GM12872 (cell line): ENCODE results near the gene CUX1.

Source experiments
- CTCF ChIP-seq: IDR thresholded peaks from 3 replicates; pipeline ENCODE4 v1.5.1; 2011; ENCODE audit warnings: low read depth, mild to moderate bottlenecking, low read length, moderate library complexity; ENCODE audit not compliant: insufficient read depth

Gene CUX1

GRCh38 chr7:102093599-102094315 is 276.3 kb downstream of the CUX1 start:
- no peak for TF ChIP-seq CTCF

GRCh38 chr7:102094316-102094650 is 276.9 kb downstream of the CUX1 start:
- no peak for TF ChIP-seq CTCF

GRCh38 chr7:102095321-102096011 is 278.0 kb downstream of the CUX1 start:
- no peak for TF ChIP-seq CTCF

- no peak for TF ChIP-seq CTCF
Measured at GRCh38 chr7:102096012-102096332, 278.5 kb downstream of the CUX1 start.

GRCh38 chr7:102096706-102097427 is 279.4 kb downstream of the CUX1 start:
- TF ChIP-seq CTCF = no peak

GRCh38 chr7:102097601-102098161 is 280.3 kb downstream of the CUX1 start:
- TF ChIP-seq CTCF = no peak

GRCh38 chr7:102098986-102099385 is 281.6 kb downstream of the CUX1 start:
- no peak for TF ChIP-seq CTCF
